Measurements from ENCODE around the gene REEP6. TPM values are rescaled to one million over a fixed set of nuclear protein-coding genes. Genes with fewer than 3 reads are reported as not detected.

The REEP6 gene
- total and polyA plus RNA-seq, 2 donors (not counting 3 experiments of a cell fraction or from before 2014, with no cell fraction given), result 1.3 to 1.5 TPM

- ChIA-PET CTCF (interaction anchor here (1.2 to 3.0 kb wide), 3 partner anchors 10 to 35 kb away, joined by 3 to 8 read pairs (median 7); partner anchors contain the start of genes PCSK4 and REEP6), POLR2A (no interaction called here)
- no peak for FAIRE-seq
- Histone ChIP-seq H3K9me1 (replicated peaks; ENCODE audit: control insufficient read depth, extremely low read depth, insufficient read depth, low read length) (no peaks in the 10 kb centered on the region), H3K4me3 (replicated peaks in 1 of 3; ENCODE audit: insufficient read depth in 1 of 3, low read depth in 1 of 3, low read length in 3 of 3) (no peak overlapping the region), H2AFZ (ENCODE audit: low read depth, low read length) (no peak overlapping the region), H3K36me3 (ENCODE audit: control insufficient read depth in 2 of 2, extremely low read depth in 1 of 2, insufficient read depth in 2 of 2, low read length in 2 of 2) (no peaks in the 10 kb centered on the region), H4K20me1 (replicated peaks; ENCODE audit: control insufficient read depth, extremely low read depth, insufficient read depth, low read length) (no peaks in the 10 kb centered on the region), H3K4me1 (ENCODE audit: control insufficient read depth, extremely low read depth, insufficient read depth, low read length) (no peaks in the 10 kb centered on the region), H3K4me2 (ENCODE audit: insufficient read depth, low read length) (no peak overlapping the region), H3K79me2 (ENCODE audit: control insufficient read depth, insufficient read depth, low read length) (no peaks in the 10 kb centered on the region), H3K9ac (replicated peaks; ENCODE audit: extremely low read depth, insufficient read depth, low read length) (no peak overlapping the region), H3K27me3 (ENCODE audit: control insufficient read depth in 2 of 2, insufficient read depth in 2 of 2, low read length in 2 of 2) (peaks cover 4 to 5% of the 10 kb centered on the region in 2 experiments), H3K9me3 (replicated peaks; ENCODE audit: control insufficient read depth, insufficient read depth, low read length) (no peaks in the 10 kb centered on the region), H3K27ac (ENCODE audit: insufficient read depth, low read depth, low read length) (no peak overlapping the region)
- intact Hi-C loops (cut with micrococcal nuclease), result no loop called here
- no TSS peak for BruUV-seq (replicated peaks)
- dilution Hi-C loops (cut with MboI; ENCODE audit: extremely low pct_ligation_motif_present, low sequenced_read_pairs), result no loop called here
- TF ChIP-seq JUN (IDR thresholded peaks at IDR 0.05; ENCODE audit: borderline replicate concordance, insufficient read depth, insufficient read length, low read depth) (no peak), POLR2AphosphoS5 (IDR thresholded peaks at IDR 0.05; ENCODE audit: insufficient read depth, low read depth, low read length) (no peak), POLR2A (IDR thresholded peaks at IDR 0.05; ENCODE audit: low read depth, low read length) (no peak), FOS (IDR thresholded peaks at IDR 0.05; ENCODE audit: borderline replicate concordance, insufficient read depth, low read length) (no peak), GATA2 (IDR thresholded peaks at IDR 0.05; ENCODE audit: insufficient read depth, insufficient read length, low read depth, low read length) (no peak), MYC (IDR thresholded peaks at IDR 0.05; ENCODE audit: low read depth, low read length) (no peak), MAX (IDR thresholded peaks at IDR 0.05; ENCODE audit: insufficient read depth, insufficient read length) (no peak), CTCF (IDR thresholded peaks at IDR 0.05; ENCODE audit: extremely low read depth in 1 of 2, insufficient read depth in 1 of 2, low read depth in 1 of 2, low read length in 2 of 2) (no peak), EZH2 (IDR thresholded peaks at IDR 0.05; ENCODE audit: borderline replicate concordance, low read depth, low read length, severe bottlenecking) (no peak)
- DNase-seq (ENCODE audit: low read depth, low spot score), result no peak
Observed at GRCh38 chr19:1501200-1501595, 10.2 kb downstream of the REEP6 start.
